ENCODE results near the gene OST4.

DNA sequence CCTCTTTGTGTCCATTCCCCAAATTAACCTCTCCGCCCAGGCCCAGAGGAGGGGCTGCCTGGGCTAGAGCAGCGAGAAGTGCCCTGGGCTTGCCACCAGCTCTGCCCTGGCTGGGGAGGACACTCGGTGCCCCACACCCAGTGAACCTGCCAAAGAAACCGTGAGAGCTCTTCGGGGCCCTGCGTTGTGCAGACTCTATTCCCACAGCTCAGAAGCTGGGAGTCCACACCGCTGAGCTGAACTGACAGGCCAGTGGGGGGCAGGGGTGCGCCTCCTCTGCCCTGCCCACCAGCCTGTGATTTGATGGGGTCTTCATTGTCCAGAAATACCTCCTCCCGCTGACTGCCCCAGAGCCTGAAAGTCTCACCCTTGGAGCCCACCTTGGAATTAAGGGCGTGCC, 28.6 kb upstream of the OST4 start:
- TF ChIP-seq, protein P1, sequence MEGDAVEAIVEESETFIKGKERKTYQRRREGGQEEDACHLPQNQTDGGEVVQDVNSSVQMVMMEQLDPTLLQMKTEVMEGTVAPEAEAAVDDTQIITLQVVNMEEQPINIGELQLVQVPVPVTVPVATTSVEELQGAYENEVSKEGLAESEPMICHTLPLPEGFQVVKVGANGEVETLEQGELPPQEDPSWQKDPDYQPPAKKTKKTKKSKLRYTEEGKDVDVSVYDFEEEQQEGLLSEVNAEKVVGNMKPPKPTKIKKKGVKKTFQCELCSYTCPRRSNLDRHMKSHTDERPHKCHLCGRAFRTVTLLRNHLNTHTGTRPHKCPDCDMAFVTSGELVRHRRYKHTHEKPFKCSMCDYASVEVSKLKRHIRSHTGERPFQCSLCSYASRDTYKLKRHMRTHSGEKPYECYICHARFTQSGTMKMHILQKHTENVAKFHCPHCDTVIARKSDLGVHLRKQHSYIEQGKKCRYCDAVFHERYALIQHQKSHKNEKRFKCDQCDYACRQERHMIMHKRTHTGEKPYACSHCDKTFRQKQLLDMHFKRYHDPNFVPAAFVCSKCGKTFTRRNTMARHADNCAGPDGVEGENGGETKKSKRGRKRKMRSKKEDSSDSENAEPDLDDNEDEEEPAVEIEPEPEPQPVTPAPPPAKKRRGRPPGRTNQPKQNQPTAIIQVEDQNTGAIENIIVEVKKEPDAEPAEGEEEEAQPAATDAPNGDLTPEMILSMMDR (IDR thresholded peaks at IDR 0.05; ENCODE audit: insufficient read depth, low read length) = no peak
- TF ChIP-seq SPI1 (IDR thresholded peaks at IDR 0.05; ENCODE audit: borderline replicate concordance, low read depth) = no peak
- TF ChIP-seq, protein P2, sequence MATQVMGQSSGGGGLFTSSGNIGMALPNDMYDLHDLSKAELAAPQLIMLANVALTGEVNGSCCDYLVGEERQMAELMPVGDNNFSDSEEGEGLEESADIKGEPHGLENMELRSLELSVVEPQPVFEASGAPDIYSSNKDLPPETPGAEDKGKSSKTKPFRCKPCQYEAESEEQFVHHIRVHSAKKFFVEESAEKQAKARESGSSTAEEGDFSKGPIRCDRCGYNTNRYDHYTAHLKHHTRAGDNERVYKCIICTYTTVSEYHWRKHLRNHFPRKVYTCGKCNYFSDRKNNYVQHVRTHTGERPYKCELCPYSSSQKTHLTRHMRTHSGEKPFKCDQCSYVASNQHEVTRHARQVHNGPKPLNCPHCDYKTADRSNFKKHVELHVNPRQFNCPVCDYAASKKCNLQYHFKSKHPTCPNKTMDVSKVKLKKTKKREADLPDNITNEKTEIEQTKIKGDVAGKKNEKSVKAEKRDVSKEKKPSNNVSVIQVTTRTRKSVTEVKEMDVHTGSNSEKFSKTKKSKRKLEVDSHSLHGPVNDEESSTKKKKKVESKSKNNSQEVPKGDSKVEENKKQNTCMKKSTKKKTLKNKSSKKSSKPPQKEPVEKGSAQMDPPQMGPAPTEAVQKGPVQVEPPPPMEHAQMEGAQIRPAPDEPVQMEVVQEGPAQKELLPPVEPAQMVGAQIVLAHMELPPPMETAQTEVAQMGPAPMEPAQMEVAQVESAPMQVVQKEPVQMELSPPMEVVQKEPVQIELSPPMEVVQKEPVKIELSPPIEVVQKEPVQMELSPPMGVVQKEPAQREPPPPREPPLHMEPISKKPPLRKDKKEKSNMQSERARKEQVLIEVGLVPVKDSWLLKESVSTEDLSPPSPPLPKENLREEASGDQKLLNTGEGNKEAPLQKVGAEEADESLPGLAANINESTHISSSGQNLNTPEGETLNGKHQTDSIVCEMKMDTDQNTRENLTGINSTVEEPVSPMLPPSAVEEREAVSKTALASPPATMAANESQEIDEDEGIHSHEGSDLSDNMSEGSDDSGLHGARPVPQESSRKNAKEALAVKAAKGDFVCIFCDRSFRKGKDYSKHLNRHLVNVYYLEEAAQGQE (IDR thresholded peaks at IDR 0.05; ENCODE audit: insufficient replicate concordance, low read depth) = no peak
- no peak for TF ChIP-seq POLR2AphosphoS5 (IDR thresholded peaks at IDR 0.05; ENCODE audit: low read depth)

Measured in HL-60 (cell line).